NB4 (cell line): Measurements from ENCODE around the gene RPS23.
A peak's percentile ranks its signal among the peaks of the same experiment; 100 is the strongest.

Experiments
- DNase-seq: peaks from one replicate; pipeline ENCODE4 v3.0.0; 2010; ENCODE audit warnings: low read depth
- H3K4me3 ChIP-seq: one replicate; pipeline ENCODE4 v1.5.1; 2011; ENCODE audit warnings: mild to moderate bottlenecking, low read depth, low read length, moderate library complexity
- MYC ChIP-seq: IDR thresholded peaks from 2 replicates; pipeline ENCODE4 v1.6.1; 2011; ENCODE audit warnings: low read depth, low read length
- POLR2A ChIP-seq: IDR thresholded peaks from 2 replicates; pipeline ENCODE4 v1.6.1; 2011; ENCODE audit warnings: mild to moderate bottlenecking; ENCODE audit not compliant: insufficient read length; ENCODE audit errors: extremely low read depth
- TF ChIP-seq, protein P1 (sequence below): IDR thresholded peaks from one replicate; pipeline ENCODE4 v1.5.1; 2012; ENCODE audit warnings: low read depth, low read length
- TF ChIP-seq, protein P2 (sequence below): IDR thresholded peaks from 2 replicates; pipeline ENCODE4 v1.6.1; 2011; ENCODE audit warnings: low read depth, low read length

Gene RPS23

DNA sequence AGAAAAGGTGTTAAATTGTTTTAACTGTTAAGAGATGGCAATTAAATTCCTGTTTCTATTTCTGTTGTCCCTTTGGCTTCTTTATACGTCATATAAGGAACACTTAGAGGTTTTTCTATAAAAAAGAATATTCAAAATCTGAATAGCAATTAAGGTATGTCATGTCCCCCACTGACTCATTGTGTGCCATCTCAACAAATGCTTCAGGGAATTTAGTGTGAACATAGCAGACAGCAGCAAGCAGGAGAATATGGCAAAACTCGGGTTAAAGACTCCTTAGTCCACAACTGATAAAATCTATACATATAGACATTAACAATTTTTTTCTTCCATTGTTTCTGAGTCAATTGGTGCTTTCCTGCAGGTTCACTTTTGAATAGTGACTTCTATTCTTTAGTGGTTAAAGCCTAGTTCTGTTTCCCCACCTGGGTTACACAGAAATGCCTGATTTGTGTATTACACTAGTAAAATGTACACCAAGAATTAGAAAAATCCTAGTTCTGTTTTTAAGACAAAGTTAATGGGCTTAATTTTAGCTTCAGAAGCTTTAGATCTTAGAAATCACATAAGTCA is 17.9 kb upstream of the RPS23 start:
- DNase-seq: no peak
- no peak overlapping the region for H3K4me3 ChIP-seq
- TF ChIP-seq, protein P1, sequence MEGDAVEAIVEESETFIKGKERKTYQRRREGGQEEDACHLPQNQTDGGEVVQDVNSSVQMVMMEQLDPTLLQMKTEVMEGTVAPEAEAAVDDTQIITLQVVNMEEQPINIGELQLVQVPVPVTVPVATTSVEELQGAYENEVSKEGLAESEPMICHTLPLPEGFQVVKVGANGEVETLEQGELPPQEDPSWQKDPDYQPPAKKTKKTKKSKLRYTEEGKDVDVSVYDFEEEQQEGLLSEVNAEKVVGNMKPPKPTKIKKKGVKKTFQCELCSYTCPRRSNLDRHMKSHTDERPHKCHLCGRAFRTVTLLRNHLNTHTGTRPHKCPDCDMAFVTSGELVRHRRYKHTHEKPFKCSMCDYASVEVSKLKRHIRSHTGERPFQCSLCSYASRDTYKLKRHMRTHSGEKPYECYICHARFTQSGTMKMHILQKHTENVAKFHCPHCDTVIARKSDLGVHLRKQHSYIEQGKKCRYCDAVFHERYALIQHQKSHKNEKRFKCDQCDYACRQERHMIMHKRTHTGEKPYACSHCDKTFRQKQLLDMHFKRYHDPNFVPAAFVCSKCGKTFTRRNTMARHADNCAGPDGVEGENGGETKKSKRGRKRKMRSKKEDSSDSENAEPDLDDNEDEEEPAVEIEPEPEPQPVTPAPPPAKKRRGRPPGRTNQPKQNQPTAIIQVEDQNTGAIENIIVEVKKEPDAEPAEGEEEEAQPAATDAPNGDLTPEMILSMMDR: no peak
- TF ChIP-seq, protein P2, sequence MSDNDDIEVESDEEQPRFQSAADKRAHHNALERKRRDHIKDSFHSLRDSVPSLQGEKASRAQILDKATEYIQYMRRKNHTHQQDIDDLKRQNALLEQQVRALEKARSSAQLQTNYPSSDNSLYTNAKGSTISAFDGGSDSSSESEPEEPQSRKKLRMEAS: no peak
- TF ChIP-seq POLR2A (no peak), MYC (no peak)

DNA sequence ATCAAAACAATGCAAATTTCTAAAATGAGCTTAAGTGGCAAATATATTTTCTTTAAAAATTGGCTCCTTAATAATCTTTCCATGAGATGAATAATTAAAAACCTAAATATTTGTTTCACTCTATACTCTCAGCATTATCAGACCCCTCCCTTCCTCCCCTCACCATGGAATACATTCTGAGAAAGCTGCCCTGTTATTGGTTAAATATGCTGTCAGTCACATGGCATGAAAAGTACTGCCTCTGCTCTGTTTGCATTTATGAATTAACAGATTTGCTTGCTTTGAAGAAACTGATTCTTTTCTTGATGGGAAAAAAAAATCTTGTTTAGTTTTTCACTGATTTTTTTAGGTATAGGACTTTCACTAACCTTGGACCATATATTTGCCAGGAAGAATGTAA is 17.0 kb upstream of the RPS23 start:
- peak; percentile 20 for DNase-seq
- no peak for TF ChIP-seq POLR2A
- TF ChIP-seq, protein P2: no peak
- TF ChIP-seq, protein P1: no peak
- no peak for TF ChIP-seq MYC

DNA sequence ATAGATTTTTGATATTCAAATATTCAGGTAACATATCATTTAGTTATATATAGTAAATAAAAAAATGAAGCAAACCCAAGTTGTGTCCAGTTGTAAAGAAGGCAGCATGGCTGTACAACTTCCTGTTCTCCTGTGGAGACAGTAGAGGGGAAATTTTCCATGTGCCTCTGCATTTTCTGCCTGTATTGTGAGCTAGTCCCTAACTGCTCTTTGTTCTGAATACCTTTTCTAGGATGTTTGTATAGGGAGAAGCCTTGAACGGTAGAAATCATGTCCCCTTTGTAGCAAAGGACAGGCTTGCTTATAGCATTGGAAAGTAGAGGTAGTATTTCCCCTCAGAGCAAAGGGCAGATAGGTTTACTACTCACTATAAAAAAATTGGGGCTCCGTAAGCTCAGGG is 13.3 kb upstream of the RPS23 start:
- TF ChIP-seq POLR2A: no peak
- TF ChIP-seq, protein P1: no peak
- TF ChIP-seq, protein P2: no peak
- TF ChIP-seq MYC: no peak
- H3K4me3 ChIP-seq: no peak overlapping the region
- no peak for DNase-seq

More for the DNA sequence above, 17.0 kb upstream of the RPS23 start:
- no peak overlapping the region for H3K4me3 ChIP-seq

DNA sequence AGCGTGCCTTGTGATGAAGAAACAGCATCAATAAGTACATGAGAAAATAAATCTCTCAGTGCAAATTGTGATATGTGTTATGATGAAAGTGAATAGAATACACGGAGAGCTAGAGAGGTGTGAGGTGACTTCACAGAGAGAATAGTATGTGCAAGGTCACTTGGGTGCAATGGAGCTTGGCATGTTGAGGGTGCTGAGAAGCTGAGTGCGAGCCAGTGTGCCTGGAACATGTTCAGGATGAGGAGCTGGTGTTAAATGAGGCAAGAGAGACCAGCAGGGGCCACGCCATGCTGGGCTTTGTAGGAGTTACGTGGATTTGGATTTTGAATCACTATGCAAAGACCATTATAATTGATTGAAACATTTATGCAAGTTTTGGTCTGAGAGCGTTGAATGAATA is 12.8 kb upstream of the RPS23 start:
- no peak overlapping the region for H3K4me3 ChIP-seq
- no peak for TF ChIP-seq POLR2A
- TF ChIP-seq MYC: no peak
- TF ChIP-seq, protein P1: no peak
- TF ChIP-seq, protein P2: no peak
- DNase-seq: no peak

DNA sequence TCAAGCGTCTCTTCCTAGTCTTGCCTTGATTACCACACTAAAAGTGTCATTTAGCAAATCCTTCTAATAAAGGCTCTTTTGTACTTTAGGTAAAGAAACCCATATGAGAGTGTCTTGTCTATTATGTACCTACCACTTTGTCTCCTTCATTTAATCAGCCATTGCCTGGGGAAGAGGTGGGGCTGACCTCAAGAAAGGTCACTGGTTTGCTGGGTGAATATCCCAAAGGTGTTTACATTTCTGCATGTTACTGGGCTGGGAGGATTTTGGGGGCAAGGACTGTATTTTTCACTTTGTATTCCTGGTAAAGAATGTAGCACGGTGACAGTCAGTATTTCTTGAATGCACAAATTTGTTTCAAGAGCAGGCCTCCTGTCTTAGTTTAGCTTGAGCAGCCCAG is 11.9 kb upstream of the RPS23 start:
- DNase-seq: no peak
- no peak overlapping the region for H3K4me3 ChIP-seq
- TF ChIP-seq, protein P1: no peak
- no peak for TF ChIP-seq MYC

DNA sequence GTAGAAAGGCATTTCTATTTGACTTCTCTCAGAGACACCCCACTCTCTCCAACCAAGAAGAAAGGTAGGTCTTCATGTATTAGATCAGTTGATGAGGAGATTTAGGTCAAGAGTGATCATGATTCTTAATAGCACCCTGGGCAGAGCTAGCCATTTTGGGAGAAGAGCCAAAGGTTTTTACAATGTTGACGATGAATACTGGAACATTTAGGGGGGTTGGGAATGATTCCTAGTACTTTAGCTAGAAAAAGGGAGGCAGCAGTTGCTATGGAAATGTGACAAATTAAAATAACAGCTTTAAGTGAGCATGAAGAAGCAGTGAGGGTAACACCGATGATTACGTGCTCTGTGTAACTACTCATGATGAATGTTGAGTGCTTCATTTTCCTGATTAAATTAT is 9.5 kb upstream of the RPS23 start:
- TF ChIP-seq POLR2A: no peak
- TF ChIP-seq, protein P2: no peak
- TF ChIP-seq, protein P1: no peak
- TF ChIP-seq MYC: no peak
- DNase-seq: no peak
- H3K4me3 ChIP-seq: no peak overlapping the region
